Measurements from ENCODE around the gene HYCC2.
"Not testable (repeated sequence)": the region's sequence is repeated elsewhere in the genome, so short reads cannot be mapped to it uniquely, and the experiment has no call there.

GRCh38 chr2:201063516-201063915 lies 8.0 kb downstream of the HYCC2 start:
- TF ChIP-seq CTCF, POLR2AphosphoS5 (IDR thresholded peaks at IDR 0.05): not testable (repeated sequence)

All from breast epithelium (tissue), 3 donors.